HK-2 (cell line): ENCODE data around the gene HHATL.

ENCODE experiments used
- DNase-seq: peaks from one replicate; pipeline ENCODE4 v3.0.0-alpha.2; 2018; ENCODE audit not compliant: unreplicated experiment

Gene HHATL

DNA sequence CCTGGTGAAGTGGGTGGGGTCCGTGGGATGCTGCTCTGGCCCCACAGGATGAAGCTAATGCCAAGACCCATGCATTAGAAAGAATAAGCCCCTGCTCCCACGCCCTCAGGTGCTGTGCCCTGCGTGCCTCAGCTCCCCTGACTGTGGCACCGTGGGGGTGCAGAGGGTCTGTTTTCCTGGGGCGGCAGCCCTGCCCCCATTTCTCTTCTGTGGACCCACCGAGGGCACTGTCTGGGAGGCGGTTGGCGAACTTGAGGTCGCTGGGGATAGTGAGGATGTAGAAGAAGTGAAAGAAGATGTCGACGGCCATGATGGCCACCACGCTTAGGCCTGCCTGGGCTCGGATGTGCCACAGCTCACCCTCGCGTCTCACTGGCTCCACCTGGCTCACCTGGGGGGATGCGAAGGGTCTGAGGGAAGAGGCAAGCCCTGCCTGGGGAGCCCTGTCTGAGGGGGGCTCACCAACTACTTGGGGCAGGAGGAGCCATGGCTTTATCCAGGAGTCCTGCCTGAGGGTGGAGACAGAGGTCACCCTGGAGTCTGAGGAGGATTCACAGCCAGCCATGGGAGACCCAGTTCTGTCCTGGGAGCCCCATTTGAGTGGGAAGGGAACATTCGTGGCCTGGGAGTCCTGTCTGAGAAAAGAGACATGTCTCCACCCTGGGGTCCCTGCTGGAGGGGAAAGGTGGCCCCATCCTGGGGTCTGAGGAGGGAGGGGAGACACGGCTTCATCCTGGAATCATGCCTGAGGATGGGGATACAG, 5.1 kb downstream of the HHATL start:
- DNase-seq = no peak

DNA sequence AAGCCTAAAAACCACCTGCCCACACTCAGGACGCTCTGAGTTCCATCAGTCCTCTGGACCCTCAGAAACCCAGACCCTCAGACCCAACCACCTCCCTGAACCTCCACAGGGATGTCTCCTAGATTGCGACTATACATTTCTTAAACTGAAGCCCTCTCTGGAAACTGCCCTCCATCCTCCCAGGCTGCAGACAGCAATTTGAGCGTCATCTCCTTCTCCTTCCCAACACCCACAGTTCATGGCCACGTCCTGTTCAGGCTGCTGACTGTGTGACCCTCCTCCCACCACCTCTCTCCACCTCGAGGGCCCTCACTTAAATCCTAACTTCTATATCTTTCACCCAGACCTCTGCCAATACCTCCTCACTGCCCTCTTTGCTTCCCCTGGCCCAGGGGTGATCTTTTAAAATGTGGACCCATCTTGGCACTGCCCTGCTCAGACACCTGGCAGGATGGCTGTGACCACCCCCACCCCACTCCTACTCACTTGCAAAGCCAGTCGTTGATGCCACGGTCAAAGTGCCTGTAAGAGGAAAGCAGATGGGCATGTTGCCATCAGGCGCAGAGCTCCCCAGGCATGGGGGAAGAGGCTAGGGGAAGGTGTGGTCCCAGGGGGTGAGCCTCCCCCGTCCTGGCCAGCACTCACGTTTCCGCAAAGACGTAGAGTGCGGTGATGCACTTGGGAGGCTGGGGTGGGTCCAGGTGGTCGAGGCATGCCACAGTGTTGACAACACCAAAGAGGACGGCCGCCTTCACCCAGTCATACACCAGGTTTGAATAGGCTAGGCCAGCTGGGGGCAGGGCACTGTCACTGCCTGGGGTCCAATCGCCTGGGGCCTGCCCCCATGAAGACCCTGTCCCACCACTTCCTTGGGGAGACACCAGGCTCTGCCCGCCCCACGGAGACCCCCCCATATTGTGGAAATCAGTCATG, 6.0 kb downstream of the HHATL start:
- DNase-seq = no peak

DNA sequence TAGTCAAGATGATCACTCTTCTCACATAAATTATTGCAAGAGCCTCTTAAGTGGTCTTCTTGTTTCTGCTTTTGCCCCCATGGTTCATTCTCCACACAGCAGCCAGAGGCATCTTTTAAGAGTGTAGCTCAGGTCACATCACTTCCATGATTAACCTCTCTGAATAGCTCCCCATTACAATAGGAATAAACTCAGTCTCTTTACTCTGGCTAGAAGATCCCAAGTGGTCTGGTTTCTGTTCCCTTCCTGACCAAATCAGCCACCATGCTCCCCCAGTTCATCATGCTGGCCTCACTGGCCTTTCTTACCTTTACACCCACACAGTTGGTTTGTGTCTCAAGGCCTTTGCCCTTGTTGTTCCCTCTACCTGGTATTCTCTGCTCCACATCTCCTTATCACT, 8.2 kb downstream of the HHATL start:
- no peak for DNase-seq

DNA sequence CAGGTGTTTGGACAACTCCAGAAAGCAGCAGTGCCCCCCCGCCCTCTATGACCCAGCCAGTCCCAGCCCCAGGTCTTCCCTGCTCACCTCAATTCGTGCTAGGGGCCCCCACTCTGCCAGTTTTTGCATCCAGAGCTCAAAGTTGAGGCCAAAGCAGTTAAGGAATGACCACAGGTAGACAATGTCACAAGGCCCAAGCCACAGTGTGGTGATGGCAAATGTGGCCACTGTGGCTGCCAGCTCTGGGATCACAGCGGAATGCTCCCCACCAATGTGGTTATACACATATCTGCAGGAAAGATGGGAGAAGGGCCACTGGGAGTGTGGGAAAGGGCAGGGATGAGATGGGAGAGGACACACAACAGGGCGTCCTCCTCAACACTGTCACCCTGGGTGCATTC, 9.1 kb downstream of the HHATL start:
- no peak for DNase-seq

DNA sequence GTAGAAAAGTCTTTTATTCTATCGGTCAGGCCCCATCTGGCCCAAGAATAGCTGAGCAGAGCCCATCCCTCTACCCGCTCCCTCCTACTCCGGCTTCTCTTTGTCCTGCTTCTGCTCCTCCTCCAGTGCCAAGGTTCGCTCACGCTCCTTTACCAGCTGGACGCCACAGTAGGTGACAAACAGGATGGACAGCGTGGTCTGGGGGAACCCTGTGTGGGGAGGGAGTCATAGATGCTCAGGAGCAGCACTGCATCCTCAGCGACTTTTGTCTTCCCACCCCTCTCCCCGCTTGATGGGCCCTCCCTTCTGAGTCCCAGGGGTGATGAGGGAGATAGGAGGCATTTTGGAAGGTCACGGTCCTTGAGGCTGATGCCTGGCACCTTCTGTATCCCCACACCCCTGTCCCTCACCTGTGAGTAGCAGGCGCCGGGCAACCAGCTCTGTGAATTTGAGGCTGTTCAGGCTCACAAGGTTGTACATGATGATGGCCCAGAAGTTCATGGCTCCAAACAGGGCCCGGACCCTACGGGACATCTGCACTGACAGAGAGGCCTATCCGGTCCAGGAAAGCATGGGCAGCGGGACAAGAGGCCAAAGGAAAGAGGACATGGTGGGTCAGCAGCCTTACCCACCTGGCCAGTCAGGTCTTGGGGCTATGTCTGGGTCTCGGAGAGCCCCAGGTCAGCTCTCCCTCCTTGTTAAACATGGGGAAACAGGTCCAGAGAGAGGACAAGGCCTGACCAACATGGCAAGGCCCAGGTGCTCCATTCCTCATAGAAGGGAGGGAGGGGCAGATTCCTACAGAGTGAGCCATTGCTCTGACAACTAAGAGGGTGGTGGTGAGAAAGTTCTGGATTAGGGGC, 9.7 kb downstream of the HHATL start:
- DNase-seq = no peak

DNA sequence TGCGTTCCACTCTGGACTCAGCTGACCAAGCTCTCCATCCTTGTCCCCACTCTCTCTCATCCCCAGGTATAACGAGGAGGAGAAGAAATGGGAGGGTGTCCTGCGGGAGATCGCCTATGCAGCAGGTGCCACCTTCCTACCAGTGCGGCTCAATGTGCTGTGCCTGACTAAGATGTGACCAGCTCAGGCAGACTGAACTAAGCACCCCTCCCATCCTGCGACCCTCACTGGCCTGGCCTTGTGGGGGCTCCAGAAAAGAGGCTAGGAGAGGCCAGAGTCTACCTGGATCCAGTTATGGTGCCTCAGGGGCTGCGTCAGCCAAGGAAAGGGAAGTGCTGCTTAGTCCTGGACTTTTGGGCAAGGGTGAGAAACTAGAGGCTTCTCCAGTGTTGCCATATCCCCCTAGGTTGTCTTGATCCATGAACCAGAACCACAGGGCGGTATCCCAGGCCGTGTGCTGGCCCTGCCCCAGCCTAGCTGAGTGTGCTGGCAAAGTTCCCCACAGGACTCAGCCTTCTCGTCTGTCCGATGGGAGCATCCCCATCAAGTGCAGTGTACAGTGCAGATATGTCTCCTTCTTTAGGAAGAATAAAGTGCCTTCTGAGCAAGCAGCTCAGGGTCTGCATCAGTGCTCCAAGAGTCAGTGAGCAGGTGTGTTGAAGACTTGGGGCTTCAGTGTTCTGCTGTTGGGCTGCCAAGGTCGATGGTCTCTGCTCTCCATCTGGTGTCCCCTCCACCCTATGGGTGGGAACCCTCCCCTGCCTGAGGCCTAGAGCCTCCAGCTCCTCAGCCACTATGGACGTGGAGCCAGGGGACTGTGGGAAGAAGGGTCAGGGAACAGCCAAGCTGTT, 10.6 kb downstream of the HHATL start:
- DNase-seq = no peak

DNA sequence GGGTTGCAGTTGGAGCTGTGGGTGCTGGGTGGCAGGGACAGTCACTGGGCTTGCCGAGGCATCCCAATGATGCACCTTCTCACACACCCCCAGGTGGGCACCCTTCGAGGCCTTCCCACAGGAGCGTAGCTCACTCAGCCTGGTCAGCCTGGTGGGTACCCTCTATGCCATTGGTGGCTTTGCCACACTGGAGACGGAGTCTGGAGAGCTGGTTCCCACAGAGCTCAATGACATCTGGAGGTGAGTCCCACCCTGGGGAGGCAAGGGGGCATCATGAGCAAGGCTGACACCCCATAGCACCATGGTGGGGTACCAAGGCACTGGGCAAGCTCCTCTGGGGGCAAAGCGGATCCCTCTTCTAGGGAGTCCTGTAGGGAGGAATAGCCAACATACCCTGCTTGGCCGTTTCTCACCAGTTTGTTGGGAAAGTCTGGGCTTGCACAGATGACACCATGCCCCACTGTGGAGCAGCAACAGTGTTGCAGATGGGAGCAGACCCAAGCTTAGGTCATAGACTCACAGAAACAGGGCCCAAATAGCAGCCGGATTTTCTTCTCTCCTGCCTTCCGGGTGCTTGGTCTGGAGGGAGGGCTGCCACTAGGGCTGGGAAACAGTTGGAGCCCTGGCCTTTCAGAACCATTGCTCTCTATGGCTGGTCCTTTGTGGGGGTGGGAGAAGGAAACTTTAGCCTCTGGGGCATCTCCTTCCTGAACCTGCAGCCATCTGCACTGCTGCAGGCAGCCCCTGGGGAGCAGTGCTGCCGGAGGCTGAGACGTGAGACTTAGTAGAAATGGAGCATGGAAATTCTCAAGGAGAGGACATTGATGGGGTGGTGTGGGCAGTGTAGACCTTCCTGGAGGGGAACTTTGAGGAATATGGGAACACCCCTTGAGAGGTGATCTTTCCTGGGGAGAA, 11.6 kb downstream of the HHATL start:
- DNase-seq = no peak

DNA sequence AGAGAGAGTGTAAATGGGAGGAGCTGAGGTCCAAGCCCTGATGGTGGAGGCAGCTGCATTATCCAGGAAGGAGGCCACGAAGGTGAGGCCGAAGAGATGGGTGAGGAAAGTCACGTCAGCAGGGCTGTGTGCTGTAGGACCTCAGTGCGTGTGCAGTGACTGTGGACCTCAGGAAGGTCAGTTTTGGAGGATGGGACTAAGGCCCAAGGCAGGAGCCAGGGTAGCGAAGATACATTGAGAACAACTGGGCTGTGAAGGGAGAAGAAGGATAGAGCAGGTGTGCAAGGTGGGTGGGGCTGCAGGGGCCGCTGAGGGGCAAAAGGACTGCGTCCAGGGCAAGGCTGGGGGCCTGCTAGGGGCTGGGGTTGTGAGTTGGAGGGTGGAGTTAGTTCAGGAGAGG, 12.4 kb downstream of the HHATL start:
- no peak for DNase-seq

DNA sequence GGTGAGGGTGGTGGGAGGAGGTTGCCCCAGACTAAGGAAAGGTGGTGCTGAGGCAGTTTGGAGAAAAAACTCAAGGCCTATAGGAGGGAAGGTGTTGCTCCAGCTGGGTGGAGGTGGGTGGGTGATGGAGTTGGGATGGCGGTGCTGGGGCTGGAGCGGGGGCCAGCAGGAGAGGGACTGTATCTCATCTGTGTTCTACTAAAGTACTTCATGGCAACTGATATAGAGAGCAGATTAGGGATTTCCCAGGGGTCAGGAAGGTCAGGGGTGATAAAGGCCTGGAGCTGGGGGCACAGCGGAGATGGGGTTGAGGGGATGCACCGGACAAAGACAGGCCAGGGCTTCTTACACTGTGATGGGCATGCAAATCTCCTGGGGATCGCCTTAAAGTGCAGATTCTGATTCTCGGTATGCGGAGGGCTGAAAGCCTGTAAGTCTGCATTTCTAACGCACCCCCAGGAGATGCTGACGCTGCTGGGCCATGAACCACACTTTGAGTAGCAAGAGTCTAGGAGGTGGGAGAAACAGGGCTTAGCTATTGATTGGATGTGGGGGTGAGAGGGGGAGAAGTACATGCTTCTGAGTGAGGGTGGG, 13.1 kb downstream of the HHATL start:
- DNase-seq = no peak

DNA sequence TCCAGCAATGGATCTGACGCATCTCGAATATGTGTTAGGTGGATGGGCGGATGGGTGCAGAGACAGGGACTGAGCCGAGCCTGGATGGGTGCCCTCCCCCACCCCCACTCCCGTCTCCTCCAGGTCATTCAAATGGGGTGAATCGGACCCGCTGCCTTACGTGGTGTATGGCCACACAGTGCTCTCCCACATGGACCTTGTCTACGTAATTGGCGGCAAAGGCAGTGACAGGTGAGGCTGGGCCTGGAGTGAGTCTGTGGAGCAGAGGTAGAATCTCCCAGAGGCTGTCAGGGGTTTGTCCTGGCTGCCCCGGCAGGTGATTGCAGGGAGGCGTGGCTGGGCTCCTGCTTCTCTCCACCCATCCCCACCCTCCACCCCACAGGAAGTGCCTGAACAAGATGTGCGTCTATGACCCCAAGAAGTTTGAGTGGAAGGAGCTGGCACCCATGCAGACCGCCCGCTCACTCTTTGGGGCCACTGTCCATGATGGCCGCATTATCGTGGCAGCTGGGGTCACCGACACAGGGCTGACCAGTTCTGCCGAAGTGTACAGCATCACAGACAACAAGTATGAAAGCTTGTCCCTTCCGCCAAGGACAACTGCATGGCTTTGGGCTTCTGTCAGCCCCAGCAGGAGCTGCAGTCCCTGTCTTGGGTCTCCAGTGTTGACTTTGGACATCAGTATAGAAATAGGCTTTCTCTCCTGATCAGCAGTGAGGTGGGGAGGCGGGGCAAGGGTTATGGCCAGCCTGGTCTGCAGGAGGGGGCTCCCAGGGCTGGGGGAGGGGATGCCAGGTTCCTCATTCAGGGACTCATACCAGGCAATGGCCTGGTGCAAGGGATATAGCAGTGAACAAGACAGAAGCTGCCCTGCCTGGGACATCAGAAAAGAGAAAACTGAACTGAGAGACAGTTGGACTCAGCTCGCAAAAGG, 13.8 kb downstream of the HHATL start:
- no peak for DNase-seq

DNA sequence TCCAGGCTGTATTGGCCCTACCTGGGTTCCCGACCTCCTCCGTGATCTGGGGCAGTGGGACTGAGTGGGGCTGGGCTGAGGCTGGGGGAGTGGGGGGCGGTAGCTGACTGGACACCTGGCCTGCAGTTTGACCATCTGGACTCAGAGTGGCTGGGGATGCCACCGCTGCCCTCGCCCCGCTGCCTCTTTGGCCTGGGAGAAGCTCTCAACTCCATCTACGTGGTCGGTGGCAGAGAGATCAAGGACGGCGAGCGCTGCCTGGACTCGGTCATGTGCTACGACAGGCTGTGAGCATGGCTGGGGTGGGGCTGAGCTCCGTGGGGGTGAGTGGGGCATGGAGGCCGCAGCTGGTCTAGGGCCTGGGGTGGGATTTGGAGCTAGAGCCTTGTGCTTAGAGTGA, 14.6 kb downstream of the HHATL start:
- no peak for DNase-seq

DNA sequence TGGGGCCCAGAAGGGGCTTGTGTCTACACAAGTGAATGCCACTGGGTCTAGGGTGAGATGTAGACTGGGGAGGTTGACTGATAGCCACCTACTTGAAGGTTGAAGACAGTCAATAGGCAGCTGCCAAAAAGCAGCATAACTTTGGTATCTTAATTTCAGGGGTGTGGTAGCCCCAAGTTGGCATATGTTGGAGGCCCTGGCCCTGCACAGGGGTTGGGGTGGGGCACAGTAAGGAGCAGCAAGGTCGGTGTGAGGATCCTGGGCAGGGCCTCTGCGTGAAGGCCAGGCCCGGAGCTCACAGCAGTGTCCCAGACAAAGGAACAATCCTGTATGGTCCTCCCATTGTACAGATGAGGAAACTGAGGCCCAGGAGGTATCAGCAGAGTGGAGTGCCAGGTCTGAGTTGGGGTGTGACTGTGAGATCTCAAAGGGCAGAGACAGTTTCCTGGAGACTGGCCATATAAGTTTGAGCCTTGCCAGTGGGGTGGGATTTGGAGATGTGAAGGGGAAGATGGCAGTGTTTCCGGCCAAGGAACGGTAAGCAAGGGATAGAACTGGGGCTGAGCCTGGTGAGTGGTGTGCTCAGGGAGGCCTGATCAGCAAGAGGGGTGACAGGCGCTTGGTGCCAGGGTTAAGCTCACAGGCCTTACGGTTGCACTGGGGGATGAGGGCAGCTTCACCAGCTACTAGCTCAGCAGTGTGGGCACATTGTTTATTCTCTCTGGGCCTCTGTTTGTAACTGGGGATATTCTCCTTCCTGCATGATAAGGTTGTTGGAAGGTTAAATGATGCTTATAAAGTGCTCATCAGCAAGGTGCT, 15.6 kb downstream of the HHATL start:
- DNase-seq = no peak

DNA sequence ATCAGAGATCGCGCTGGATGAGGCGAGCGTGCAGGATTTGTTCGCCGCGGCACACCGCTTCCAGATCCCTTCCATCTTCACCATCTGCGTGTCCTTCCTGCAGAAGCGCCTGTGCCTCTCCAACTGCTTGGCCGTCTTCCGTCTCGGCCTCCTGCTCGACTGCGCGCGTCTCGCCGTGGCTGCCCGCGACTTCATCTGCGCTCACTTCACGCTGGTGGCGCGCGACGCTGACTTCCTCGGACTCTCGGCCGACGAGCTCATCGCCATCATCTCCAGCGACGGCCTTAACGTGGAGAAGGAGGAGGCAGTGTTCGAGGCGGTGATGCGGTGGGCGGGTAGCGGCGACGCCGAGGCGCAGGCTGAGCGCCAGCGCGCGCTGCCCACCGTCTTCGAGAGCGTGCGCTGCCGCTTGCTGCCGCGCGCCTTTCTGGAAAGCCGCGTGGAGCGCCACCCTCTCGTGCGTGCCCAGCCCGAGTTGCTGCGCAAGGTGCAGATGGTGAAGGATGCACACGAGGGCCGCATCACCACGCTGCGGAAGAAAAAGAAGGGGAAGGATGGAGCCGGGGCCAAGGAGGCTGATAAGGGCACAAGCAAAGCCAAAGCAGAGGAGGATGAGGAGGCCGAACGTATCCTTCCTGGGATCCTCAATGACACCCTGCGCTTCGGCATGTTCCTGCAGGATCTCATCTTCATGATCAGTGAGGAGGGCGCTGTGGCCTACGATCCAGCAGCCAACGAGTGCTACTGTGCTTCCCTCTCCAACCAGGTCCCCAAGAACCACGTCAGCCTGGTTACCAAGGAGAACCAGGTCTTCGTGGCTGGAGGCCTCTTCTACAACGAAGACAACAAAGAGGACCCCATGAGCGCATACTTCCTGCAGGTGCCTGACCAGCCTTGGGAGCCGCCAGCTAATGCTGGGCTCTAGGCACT, 16.4 kb downstream of the HHATL start:
- DNase-seq = no peak

DNA sequence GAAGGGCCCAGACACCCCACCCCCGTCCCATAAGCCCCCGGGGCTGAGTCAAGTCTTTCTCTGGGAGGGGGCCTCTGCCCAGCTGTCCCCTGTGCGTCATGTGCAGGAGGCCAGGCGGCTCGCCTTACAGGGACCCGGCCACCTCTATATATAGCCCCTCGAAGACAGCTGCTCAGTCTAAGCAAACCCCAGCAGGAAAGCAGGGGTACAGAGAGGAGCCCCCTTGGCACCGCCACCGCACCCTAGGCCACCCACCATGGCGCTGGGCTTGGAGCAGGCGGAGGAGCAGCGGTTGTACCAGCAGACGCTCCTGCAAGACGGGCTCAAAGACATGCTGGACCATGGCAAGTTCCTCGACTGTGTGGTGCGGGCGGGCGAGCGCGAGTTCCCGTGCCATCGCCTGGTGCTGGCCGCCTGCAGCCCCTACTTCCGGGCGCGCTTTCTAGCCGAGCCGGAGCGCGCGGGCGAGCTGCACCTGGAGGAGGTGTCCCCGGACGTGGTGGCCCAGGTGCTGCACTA, 17.2 kb downstream of the HHATL start, which contains the start of gene KLHL40:
TSS of gene KLHL40 (plus strand) at position 175 of the 519 bp plus-strand sequence. CDS start at position 257, 82 bp downstream.
- no peak for DNase-seq

DNA sequence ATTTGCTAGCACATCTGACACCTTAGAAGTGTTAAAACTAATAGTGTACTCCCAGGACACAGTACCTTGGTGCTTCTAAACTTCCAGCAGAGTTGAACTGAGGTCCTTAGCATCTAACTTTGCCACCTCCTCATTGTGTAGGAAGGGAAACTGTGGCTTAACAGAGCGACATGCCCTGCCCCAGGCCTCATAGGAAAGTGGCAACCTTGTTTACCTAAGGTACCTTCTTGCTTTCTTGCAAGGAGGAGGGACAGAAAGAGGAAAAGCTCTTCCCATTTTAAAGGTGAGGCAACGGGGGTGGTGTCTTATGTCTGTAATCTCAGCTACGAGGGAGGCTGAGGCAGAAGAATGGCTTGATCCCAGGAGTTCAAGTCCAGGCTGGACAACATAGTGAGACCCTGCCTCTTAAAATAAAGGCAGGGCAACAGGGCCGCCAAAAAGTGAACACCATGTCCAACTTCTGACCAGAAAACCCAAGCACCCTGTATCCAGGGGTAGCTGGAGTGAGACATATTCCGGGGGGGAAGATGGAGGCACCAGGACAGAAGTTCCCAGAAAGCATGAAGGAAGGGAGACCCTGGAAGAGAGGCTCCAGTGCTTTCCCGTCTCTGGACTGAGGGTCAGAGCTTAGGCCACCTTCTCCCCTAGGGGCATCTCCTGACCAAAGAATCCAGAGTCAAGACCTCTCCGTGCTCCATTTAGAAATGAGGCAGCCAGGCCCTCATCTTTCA, 17.8 kb downstream of the HHATL start:
- DNase-seq = no peak
